NCI-H1105 (cell line): ENCODE results near the gene G0S2.

Experiments
- DNase-seq: peaks from one replicate; lab custom pipeline; 2025; lab: John Stamatoyannopoulos, UW

Gene G0S2

DNA sequence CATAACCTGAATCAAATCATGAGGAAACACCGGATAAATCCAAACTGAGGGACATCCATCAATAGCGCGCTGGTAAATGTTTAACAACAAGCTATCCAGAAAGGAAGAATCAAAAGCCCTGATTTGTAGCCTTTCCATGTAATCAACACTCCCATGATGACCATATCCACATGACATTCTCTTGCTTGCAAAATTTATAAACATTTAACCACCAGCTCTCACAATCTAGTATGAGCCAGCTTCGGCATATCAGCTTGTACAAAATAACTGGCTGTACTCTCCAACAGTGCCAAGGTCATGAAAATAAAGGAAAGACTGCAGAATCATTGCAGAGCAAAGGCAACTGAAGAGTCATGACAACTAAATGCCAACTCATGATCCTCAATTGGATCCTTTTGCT, 45.1 kb downstream of the G0S2 start:
- DNase-seq: no peak

- no peak for DNase-seq
Measured at GRCh38 chr1:209720826-209721225, 45.6 kb downstream of the G0S2 start.

DNA sequence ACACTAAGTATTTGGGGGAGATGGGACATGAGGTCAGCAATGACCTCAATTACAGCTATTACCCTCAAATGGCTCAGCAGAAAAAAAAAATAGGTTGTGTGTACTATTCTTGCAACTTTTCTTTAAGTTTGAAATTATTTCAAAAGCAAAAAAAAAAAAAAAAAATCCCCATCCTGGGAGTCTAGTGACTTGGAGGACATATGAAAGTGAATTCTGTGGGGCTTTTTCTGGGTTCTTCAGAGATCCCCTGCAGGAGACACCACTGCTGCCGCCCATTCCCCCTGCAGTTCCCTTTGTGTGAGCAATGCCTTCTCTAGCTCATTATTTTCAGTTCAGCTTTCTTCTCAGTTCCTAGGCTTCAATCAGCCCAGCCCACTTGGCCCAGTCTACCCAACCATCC, 46.1 kb downstream of the G0S2 start:
- no peak for DNase-seq

GRCh38 chr1:209723265-209723664, 48.1 kb downstream of the G0S2 start:
- DNase-seq: no peak

DNA sequence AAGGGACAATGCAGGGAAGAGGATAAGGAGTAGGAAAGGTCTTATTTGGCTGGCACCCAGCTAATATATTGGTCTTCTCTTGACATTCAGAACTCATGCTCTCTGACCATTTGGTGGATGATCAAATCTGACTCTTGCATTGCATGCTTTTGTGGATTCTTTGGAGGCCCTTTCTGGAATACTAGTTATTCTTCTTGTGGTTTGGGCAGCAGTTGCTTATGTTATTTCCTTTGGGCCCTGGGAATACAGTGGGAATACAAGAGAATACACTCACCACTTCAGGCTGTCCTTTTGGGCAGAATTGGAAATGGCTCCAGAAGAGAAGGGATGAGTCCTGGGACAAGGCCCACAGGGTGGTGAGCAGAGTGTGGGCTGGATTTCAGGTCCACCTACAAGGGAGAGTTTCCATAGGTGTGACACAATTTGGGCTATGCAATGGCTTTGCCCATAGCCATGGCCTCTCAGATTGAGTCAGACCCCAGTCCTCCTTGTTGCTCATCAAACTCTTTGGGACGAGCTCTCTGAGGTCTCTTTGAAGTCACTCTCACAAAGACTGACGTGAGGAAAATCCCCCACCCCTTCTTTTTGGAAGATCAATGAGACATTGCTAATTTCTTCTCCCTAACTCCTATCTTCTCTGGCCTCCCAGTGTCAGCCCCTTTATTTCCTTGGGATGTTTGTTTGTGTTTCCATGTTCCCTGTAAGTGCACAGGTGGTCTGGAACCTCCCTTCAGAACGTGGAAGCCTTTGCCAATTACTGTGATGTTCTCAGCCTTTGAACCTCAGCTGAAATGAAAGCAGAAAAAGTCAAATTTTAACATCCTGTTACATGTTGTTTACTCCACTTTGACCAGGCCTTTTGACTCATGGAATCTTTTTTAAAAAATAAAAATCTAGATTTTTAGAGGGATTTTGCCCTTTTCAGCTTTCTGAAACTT, 48.8 kb downstream of the G0S2 start:
- DNase-seq: no peak
